Activated effector memory CD4-positive, alpha-beta T cell treated with Interleukin-2 at 50 U/mL for 16 hours (primary cell): ENCODE data around the gene DENND2D.

Source experiments
- DNase-seq: peaks from one replicate; pipeline ENCODE4 v3.0.0-alpha.2; 2020

The DENND2D gene

GRCh38 chr1:111202366-111202706, 1.9 kb upstream of the DENND2D start:
- DNase-seq, result no peak

GRCh38 chr1:111201275-111202090, 1.0 kb upstream of the DENND2D start:
- no peak for DNase-seq

GRCh38 chr1:111200802-111201161, 336 bp upstream of the DENND2D start:
- no peak for DNase-seq

- no peak for DNase-seq
Measured at GRCh38 chr1:111199329-111199728, 1.1 kb downstream of the DENND2D start.

GRCh38 chr1:111198836-111199235, 1.6 kb downstream of the DENND2D start:
- no peak for DNase-seq

- DNase-seq, result peak; percentile 67
Measured at GRCh38 chr1:111197598-111198284, 2.7 kb downstream of the DENND2D start.

- no peak for DNase-seq
Measured at GRCh38 chr1:111196213-111196612, 4.2 kb downstream of the DENND2D start.

GRCh38 chr1:111195002-111195684, 5.3 kb downstream of the DENND2D start:
- no peak for DNase-seq

- no peak for DNase-seq
Measured at GRCh38 chr1:111193712-111194480, 6.5 kb downstream of the DENND2D start.

- DNase-seq, result no peak
Measured at GRCh38 chr1:111192658-111193519, 7.6 kb downstream of the DENND2D start.

GRCh38 chr1:111192074-111192473, 8.4 kb downstream of the DENND2D start:
- DNase-seq, result no peak

- no peak for DNase-seq
Measured at GRCh38 chr1:111191496-111191895, 8.9 kb downstream of the DENND2D start.

GRCh38 chr1:111190931-111191451, 9.5 kb downstream of the DENND2D start:
- no peak for DNase-seq

GRCh38 chr1:111184663-111185062, 15.8 kb downstream of the DENND2D start:
- DNase-seq, result no peak

GRCh38 chr1:111183308-111184069, 17.0 kb downstream of the DENND2D start:
- no peak for DNase-seq

GRCh38 chr1:111182052-111182451, 18.4 kb downstream of the DENND2D start:
- no peak for DNase-seq

GRCh38 chr1:111179968-111180533, 20.4 kb downstream of the DENND2D start:
- DNase-seq, result no peak

- DNase-seq, result no peak
Measured at GRCh38 chr1:111176678-111177077, 23.8 kb downstream of the DENND2D start.

GRCh38 chr1:111175349-111175748, 25.1 kb downstream of the DENND2D start:
- no peak for DNase-seq

GRCh38 chr1:111174070-111174469, 26.4 kb downstream of the DENND2D start:
- no peak for DNase-seq

- no peak for DNase-seq
Measured at GRCh38 chr1:111172463-111172862, 28.0 kb downstream of the DENND2D start.
